Osteocyte (in vitro differentiated cells): ENCODE measurements around the gene DYNC1I1. TPM values are rescaled to one million over a fixed set of nuclear protein-coding genes. Genes with fewer than 3 reads are reported as not detected.

Experiments used
- DNase-seq: peaks from one replicate; pipeline ENCODE4 v3.0.0; 2021; ENCODE audit warnings: mixed read lengths; ENCODE audit not compliant: unreplicated experiment; ENCODE audit errors: extremely low spot score
- H3K27ac Mint-ChIP-seq: one replicate; pipeline ENCODE4 v1.8.0; 2021; ENCODE audit warnings: mild to moderate bottlenecking, mixed read lengths; ENCODE audit not compliant: unreplicated experiment
- H3K27me3 Mint-ChIP-seq: one replicate; pipeline ENCODE4 v1.8.0; 2021; ENCODE audit warnings: mixed read lengths; ENCODE audit not compliant: unreplicated experiment
- H3K36me3 Mint-ChIP-seq: one replicate; pipeline ENCODE4 v1.8.0; 2021; ENCODE audit warnings: mixed read lengths; ENCODE audit not compliant: unreplicated experiment
- H3K4me1 Mint-ChIP-seq: one replicate; pipeline ENCODE4 v1.8.0; 2021; ENCODE audit warnings: mixed read lengths; ENCODE audit not compliant: unreplicated experiment
- H3K4me3 Mint-ChIP-seq: one replicate; pipeline ENCODE4 v1.8.0; 2021; ENCODE audit warnings: mild to moderate bottlenecking, moderate library complexity, mixed read lengths; ENCODE audit not compliant: unreplicated experiment
- H3K9me3 Mint-ChIP-seq: one replicate; pipeline ENCODE4 v1.8.0; 2021; ENCODE audit warnings: mixed read lengths; ENCODE audit not compliant: unreplicated experiment
- CTCF ChIP-seq: fragments of 200-600 bp; sonication (generic); IDR thresholded peaks from 2 replicates; pipeline ENCODE4 v1.5.0; 2021; ENCODE audit warnings: antibody characterized with exemption, mild to moderate bottlenecking, moderate library complexity
- total RNA-seq: library from RNA; stranded (reverse); gene quantifications from 2 replicates; pipeline ENCODE4 v1.2.1, GENCODE V29; 2021

Gene DYNC1I1
- total RNA-seq, 1 donor from 2014 or later, result 43.3 TPM

DNA sequence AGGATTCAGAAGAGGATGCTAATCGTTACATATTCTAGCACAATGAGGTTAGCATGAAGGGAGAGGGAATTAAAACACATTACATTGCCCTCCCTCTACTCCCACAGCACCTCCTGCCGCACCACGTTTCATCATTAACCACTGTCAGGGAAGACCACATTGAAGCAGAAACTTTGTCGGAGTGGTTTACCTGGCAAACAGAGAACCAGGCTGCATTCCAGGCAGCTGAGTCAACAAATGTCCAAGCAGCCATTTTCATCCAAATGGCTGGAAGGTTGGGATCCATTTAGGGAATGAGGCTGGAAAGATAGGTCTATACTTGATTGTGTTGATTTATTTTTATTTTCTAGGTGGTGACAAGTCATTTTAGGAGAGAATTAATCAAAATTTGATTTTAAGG lies 273.6 kb downstream of the DYNC1I1 start:
- Mint-ChIP-seq H3K27me3 (no peaks in the 10 kb centered on the region), H3K36me3 (peaks cover 13% of the 10 kb centered on the region), H3K27ac (no peak overlapping the region), H3K4me3 (no peak overlapping the region), H3K4me1 (no peaks in the 10 kb centered on the region), H3K9me3 (no peaks in the 10 kb centered on the region)
- TF ChIP-seq CTCF, result no peak
- DNase-seq, result no peak

- TF ChIP-seq CTCF, result no peak
- H3K27ac Mint-ChIP-seq, result no peak overlapping the region
- H3K36me3 Mint-ChIP-seq, result peaks cover 10% of the 10 kb centered on the region
These were observed 279.9 kb downstream of the DYNC1I1 start for GRCh38 chr7:96052289-96052688.

GRCh38 chr7:96052860-96053470 lies 280.6 kb downstream of the DYNC1I1 start:
- H3K4me1 Mint-ChIP-seq, result no peaks in the 10 kb centered on the region
- no peak overlapping the region for H3K27ac Mint-ChIP-seq
- no peak overlapping the region for H3K4me3 Mint-ChIP-seq
- H3K9me3 Mint-ChIP-seq, result no peaks in the 10 kb centered on the region
- no peak for DNase-seq
- no peaks in the 10 kb centered on the region for H3K27me3 Mint-ChIP-seq
- TF ChIP-seq CTCF, result no peak
- peaks cover 12% of the 10 kb centered on the region for H3K36me3 Mint-ChIP-seq

More at GRCh38 chr7:96052289-96052688, 279.9 kb downstream of the DYNC1I1 start:
- no peak overlapping the region for H3K4me3 Mint-ChIP-seq
- no peaks in the 10 kb centered on the region for H3K9me3 Mint-ChIP-seq
- H3K4me1 Mint-ChIP-seq, result no peaks in the 10 kb centered on the region
- DNase-seq, result no peak
- H3K27me3 Mint-ChIP-seq, result no peaks in the 10 kb centered on the region

- DNase-seq, result no peak
- no peaks in the 10 kb centered on the region for H3K4me1 Mint-ChIP-seq
- H3K27ac Mint-ChIP-seq, result no peak overlapping the region
- no peak for TF ChIP-seq CTCF
- no peak overlapping the region for H3K4me3 Mint-ChIP-seq
- H3K36me3 Mint-ChIP-seq, result peaks cover 17% of the 10 kb centered on the region
- no peaks in the 10 kb centered on the region for H3K27me3 Mint-ChIP-seq
- H3K9me3 Mint-ChIP-seq, result no peaks in the 10 kb centered on the region
These were observed 283.4 kb downstream of the DYNC1I1 start for GRCh38 chr7:96055717-96056116.

DNA sequence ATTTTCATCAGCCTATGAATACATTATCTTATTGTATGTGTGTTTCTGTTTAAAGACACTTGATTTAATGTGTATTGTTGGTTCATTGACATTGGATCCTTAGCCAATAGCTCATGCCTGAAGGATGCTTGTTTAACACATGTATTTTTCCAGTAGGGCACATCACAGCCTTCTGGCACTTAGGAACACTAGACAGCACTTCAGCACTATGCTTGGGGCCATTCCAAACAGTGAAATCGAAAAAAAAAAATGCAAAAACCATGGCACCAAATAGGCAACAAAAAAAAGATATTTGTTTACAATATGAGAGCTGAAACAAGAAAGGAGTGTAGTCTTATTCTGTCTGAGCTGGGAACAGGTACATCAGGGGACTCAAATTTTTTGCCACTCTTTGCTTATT lies 286.7 kb downstream of the DYNC1I1 start:
- H3K27me3 Mint-ChIP-seq, result no peaks in the 10 kb centered on the region
- H3K36me3 Mint-ChIP-seq, result peaks cover 19% of the 10 kb centered on the region
- TF ChIP-seq CTCF, result no peak
- H3K27ac Mint-ChIP-seq, result no peak overlapping the region
- no peak overlapping the region for H3K4me3 Mint-ChIP-seq
- peaks cover 5% of the 10 kb centered on the region for H3K4me1 Mint-ChIP-seq
- DNase-seq, result no peak
- no peaks in the 10 kb centered on the region for H3K9me3 Mint-ChIP-seq
